ENCODE measurements around the gene BCL11A.

BCL11A gene

DNA sequence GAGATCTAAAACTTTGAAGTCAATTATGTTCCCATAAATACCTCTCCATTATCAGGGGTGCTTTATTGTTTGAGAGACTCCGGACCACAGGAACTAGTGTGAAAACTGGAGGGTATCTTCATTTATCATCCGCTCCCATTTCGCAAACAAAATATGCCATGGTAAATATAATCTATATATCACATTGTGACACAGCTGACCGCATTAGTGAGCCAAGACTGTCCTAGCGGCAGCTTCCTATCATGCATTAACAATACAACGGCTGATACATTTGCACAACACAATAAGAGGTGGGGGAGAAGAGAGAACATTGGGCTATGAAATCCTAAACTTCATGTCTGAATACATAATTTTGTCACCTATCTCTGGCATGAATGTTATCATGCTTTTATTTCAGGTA, 29.5 kb downstream of the BCL11A start:
- DNase-seq: no peak

GRCh38 chr2:60522462-60522861, 31.0 kb downstream of the BCL11A start:
- no peak for DNase-seq

DNA sequence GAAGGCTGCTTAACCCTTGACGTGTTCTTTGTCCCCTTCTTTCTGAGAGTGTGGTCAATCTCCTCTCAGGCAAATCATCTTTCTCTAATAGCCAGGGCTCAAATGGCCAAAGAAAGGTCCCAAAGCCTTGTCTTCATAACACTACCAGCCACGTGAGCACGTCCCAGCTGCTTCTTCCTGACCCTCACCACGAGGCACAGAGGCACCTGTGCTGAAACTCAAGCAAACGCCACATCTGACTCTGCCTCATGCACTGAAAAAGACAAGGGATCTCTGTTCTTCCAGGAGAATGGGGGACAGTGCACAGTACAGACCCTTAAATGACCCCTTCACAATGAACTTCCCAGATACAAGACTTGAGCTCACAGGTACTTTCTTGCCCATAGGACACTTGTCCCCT, 31.8 kb downstream of the BCL11A start:
- no peak for DNase-seq

- no peak for DNase-seq
Observed at GRCh38 chr2:60520917-60521539, 32.4 kb downstream of the BCL11A start.

DNA sequence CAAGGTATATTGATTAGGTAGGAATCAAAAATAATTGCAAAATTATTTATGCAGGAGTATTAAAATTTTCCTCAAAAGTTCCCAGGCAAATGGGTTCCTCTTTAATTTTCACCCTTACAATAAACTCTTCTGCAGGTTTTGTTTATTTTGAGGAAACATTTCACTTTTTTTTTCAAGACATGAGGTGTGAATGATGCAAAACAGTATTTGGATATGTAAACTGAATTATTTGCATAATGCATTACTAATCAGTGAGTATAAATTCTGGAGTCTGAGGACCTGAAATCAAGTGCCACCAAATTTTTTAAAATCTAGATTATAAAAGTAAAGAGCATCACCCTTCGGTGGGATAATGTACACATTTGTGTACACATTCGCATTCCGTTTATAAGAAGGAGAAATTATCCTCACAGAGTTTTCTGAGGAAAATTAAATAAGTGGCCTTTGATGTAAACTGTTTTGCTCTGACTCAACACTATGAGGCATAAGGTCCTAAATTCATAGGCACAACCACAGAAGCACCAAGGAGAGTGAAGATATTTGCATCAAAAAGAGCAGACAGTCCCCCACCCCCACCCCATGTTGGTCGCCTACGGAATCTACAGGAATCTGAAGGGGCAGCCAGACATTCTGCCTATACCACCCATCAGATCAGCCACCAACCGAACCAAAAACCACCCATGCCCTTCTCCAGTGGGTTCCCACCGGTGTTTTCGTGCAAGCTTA, 33.1 kb downstream of the BCL11A start:
- no peak for DNase-seq

DNA sequence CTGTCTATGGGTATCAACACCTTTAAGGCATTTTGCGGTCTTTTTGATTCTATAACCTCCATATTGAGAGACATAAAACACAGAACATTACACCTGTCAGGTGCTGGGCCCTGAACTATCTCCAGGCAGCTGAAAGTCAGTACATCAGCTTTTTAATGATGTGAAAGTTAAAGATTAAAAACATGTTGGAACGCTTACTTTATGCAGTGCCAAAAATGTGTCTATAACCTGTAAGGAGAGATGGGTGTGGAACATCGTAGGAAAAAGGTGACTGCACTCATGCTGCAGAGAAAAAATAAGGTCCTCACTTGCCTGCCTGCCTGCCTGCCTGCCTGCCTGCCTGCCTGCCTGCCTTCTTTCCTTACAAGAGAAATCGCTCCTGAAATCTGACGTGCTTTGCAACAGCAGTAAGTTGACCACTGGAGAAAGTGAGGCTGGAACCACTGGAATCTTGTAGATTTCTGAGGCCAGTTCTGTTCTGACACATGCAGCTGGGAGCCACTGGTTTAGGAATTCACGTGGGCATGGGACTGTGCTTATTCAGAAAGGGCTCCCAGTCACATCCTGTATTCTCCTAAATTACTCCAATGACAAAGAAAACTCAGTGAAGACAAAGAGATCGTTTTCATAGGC, 34.1 kb downstream of the BCL11A start:
- no peak for DNase-seq

DNA sequence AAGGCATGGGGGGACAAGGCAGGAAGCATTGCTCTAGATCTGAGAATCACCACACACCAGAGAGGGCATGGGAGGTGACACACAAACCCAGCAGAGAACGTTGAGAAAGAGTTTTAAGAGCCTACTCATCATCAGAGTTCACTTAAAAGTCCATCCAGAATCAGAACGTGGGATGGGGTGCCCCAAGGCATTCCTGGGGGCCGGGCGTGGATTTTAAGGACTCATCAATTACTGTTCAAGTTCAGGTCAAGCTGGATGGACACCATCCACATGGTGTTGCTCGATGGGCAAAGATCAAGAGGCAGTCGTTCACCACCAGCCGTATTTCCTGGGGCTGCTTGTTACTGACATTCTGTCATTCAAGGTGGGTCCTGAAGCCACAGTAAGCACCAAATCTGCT, 34.9 kb downstream of the BCL11A start:
- DNase-seq: no peak

DNA sequence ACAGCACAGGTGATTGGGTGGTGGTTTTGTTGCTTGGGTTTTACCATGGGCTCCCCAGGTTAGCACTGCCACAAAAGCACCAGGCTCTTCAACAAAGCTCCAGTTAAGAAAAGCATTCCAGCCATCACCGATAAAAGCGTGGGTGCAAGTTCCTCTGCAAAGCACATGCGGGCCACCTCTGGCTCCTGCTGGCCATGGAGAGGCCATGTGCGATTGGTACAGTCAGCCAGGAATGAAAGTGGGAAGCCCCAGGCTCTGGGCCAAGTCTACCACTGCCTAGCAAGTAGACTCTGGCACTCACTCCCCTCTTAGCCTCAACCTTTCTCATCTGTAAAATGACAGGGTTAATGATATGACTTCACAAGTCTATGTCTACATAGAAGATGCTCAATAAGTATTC, 36.0 kb downstream of the BCL11A start:
- DNase-seq: no peak

GRCh38 chr2:60516826-60517225, 36.6 kb downstream of the BCL11A start:
- no peak for DNase-seq

- no peak for DNase-seq
Observed at GRCh38 chr2:60516383-60516811, 37.1 kb downstream of the BCL11A start.

DNA sequence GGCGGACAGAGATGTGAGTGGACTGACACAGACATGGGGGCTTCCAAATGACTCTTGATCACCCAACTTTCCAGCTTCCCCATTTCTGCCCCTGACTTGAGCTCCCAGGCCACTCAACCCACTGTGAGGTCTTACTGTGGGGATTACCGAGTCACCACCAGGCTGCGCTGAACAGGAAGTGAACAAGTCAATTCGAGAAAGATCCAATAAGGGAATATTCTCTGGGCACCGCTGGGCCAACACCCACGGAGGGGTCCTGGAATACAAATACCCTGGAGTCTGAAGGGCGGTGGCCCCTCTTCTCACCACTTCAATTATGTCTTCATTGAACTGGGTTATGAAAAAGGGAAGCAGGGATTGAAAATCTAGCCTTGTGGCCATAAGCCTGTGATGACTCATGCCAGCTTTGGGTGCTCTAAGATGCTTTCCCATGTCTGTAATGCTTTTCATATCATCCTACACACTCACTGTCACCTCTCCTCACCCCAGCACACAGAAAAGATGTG, 37.7 kb downstream of the BCL11A start:
- DNase-seq: no peak

DNA sequence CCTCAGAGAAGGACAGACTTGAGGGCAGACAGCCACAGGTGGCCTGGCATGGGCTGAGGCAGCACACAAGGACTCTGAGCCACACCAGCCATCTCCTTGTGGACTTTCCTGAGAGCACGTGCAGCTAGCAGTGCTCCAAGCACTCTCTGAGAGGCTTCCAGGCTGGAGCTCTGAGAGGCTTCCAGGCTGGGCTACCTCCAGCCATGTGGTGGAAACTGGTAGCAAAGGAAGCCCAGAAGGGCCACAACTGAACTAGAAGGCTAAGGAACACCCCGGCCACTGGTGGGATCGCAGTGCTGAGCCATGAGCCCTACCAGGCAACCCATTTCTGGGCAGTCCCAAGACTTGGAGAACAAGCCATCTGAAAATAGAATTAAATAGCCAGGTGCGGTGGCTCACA, 39.5 kb downstream of the BCL11A start:
- no peak for DNase-seq

DNA sequence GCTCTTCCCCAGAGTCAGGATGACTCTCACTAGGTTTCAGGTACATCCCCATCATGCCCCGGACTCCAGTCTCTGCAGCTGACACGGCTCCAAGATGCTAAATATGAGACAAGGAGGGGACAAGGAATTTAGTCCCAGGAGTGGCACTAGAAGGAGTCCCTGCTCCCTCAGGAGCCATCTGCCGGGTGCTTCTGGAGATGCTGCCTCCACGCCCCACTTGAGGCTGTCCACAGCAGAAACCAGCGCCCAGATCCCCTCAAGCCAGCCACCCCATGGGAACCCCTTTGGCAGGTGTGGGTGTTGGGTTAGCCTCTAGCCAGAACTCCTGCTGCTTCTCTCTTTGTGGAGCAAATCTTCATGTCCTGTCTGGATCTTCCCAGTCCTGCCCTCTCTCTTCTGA, 40.3 kb downstream of the BCL11A start:
- DNase-seq: no peak

DNA sequence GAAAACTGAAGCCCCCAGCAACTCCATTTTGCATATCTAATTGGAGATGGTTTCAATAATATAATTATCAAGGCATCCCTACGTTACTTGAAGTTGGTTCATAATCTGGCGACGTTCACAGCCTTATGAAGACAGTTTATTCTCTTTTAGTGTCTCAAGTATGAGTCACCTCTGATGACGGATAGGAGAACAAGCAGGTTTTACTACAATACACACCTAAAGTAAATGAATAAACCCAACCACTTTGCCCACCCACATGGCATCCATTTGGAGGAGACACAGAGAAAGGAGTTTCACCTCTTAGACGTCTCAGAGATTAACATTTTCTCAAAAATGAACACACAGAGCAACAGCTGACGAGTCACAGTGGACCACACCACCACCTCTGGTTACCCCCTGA, 40.8 kb downstream of the BCL11A start:
- no peak for DNase-seq

GRCh38 chr2:60512062-60512622, 41.3 kb downstream of the BCL11A start:
- no peak for DNase-seq

GRCh38 chr2:60510713-60511112, 42.7 kb downstream of the BCL11A start:
- no peak for DNase-seq

DNA sequence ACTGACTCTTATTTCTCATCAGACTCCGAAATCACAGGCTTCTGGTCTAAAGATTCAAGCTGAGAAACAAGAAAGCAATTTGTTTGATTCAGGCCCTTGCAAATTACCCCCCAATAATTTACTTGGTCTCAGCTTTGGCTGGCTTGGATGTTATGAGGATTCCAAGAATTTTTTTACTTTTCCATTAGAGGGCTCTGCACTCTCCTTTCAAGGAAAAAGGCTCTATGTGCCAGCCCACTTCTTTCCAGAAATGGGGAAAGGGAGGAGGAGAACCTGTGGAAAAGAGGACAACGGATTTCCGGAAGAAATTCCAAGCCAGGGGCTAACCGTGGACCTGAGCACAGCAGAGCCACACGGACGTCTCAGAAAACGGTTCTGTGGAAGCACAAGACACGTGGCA, 44.4 kb downstream of the BCL11A start:
- no peak for DNase-seq

DNA sequence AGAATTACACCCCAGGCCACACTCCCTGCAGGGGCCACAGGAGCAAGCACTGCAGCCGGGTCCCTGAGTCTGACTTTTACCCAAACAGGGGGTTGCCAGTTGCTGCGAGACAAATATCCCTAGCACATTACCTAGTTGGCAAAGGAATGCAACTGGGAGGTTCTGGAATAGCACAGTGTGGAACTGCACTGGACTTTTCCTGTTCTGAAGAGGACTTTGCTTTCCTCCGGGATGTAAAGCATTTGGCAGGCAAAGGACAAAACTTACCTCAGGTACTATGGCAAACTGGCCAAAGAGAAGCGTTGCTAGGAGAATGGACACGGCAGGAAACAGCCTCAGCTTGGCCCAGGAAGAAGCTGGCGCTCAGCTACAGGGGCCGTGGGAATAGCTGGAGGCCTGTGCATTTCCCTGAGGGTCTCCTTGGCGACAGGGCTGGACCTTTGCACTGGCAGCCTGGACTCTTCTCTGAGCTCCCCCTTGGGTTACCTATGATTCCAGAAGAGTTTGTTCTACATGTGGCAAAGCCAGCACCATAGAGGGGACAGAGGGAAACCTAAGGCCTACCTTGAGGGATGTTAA, 45.0 kb downstream of the BCL11A start:
- DNase-seq: no peak

- no peak for DNase-seq
Observed at GRCh38 chr2:60507211-60507965, 46.1 kb downstream of the BCL11A start.

GRCh38 chr2:60505880-60506260, 47.6 kb downstream of the BCL11A start:
- DNase-seq: no peak

- DNase-seq: no peak
Observed at GRCh38 chr2:60505240-60505879, 48.1 kb downstream of the BCL11A start.

DNA sequence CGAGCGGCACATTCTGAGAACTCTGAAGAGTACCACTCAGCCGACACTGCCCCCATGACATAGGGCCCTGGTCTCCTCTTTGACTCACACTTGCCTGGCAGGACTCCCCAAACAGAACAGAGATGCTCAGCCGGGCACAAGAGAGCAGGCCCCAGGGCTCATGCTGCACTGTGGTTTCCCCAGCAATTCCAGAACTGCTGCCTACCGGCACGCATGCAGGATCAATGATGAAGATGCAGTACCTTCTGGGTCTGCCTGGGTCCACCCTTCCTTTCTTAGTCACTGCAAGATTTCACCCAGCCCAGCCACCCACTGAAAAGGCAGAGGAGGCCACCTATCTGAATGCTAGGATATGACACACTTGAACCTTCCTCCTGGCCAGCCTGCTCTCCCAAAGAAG, 49.4 kb downstream of the BCL11A start:
- no peak for DNase-seq
